ENCODE data around the gene KDM4B. TPM values are rescaled to one million over a fixed set of nuclear protein-coding genes. Genes with fewer than 3 reads are reported as not detected.
A peak's percentile ranks its signal among the peaks of the same experiment; 100 is the strongest.

The KDM4B gene
- total and polyA plus RNA-seq, 9 donors: 5.2 to 62.9 (median 46.4) TPM

GRCh38 chr19:5129691-5130090 lies 160.8 kb downstream of the KDM4B start:
- H3K4me1 ChIP-seq (ENCODE audit: insufficient read depth): peaks cover 27% of the 10 kb centered on the region
- H3K27ac ChIP-seq: peak overlapping the region in 1 of 2 donors; percentile 42
- H3K27me3 ChIP-seq: no peaks in the 10 kb centered on the region
- intact Hi-C loops (cut with DNase I): loop anchor here in 1 of 4 donors (10.0 kb wide), 1 partner anchor 85 kb away; no protein-coding TSS in a partner anchor
- WGBS, 3 donors: 87 to 89% (median 87%) methylated on average over 7 to 13 of the region's 13 CpGs
- H3K4me3 ChIP-seq: no peak overlapping the region
- no peak for TF ChIP-seq CTCF (IDR thresholded peaks at IDR 0.05)
- TF ChIP-seq POLR2A (IDR thresholded peaks at IDR 0.05): no peak
- no peak for TF ChIP-seq EP300 (IDR thresholded peaks at IDR 0.05)
- H3K9me3 ChIP-seq: no peaks in the 10 kb centered on the region
- H3K36me3 ChIP-seq: no peaks in the 10 kb centered on the region
- DNase-seq: no peak

GRCh38 chr19:5130371-5131030 lies 161.6 kb downstream of the KDM4B start:
- no peaks in the 10 kb centered on the region for H3K36me3 ChIP-seq
- no peak for DNase-seq
- no peak for TF ChIP-seq CTCF (IDR thresholded peaks at IDR 0.05)
- no peak for TF ChIP-seq POLR2A (IDR thresholded peaks at IDR 0.05)
- TF ChIP-seq EP300 (IDR thresholded peaks at IDR 0.05): no peak
- H3K4me1 ChIP-seq (ENCODE audit: insufficient read depth): peaks cover 23% of the 10 kb centered on the region
- 83 to 90% (median 90%) methylated on average over 25 to 27 of the region's 27 CpGs for WGBS, 3 donors
- no peaks in the 10 kb centered on the region for H3K27me3 ChIP-seq
- intact Hi-C loops (cut with DNase I): loop anchor here in 1 of 4 donors (10.0 kb wide), 1 partner anchor 86 kb away; no protein-coding TSS in a partner anchor
- H3K9me3 ChIP-seq: no peaks in the 10 kb centered on the region
- peak overlapping the region in 1 of 2 donors; percentile 22 for H3K27ac ChIP-seq
- no peak overlapping the region for H3K4me3 ChIP-seq

GRCh38 chr19:5131031-5131505 lies 162.2 kb downstream of the KDM4B start:
- intact Hi-C loops (cut with DNase I): loop anchor here in 1 of 4 donors (10.0 kb wide), 1 partner anchor 86 kb away; no protein-coding TSS in a partner anchor
- peak overlapping the region in 1 of 2 donors; percentile 22 for H3K27ac ChIP-seq
- no peaks in the 10 kb centered on the region for H3K27me3 ChIP-seq
- peaks cover 22% of the 10 kb centered on the region for H3K4me1 ChIP-seq (ENCODE audit: insufficient read depth)
- no peaks in the 10 kb centered on the region for H3K36me3 ChIP-seq
- H3K4me3 ChIP-seq: no peak overlapping the region
- WGBS, 3 donors: 52 to 76% (median 74%) methylated on average over 13 to 21 of the region's 21 CpGs
- DNase-seq: no peak
- H3K9me3 ChIP-seq: no peaks in the 10 kb centered on the region
- TF ChIP-seq POLR2A (IDR thresholded peaks at IDR 0.05): no peak
- TF ChIP-seq EP300 (IDR thresholded peaks at IDR 0.05): no peak
- TF ChIP-seq CTCF (IDR thresholded peaks at IDR 0.05): no peak

- no peak overlapping the region for H3K4me3 ChIP-seq
- H3K9me3 ChIP-seq: no peaks in the 10 kb centered on the region
- intact Hi-C loops (cut with DNase I): loop anchor here in 1 of 4 donors (10.0 kb wide), 1 partner anchor 87 kb away; no protein-coding TSS in a partner anchor
- no peak overlapping the region for H3K27ac ChIP-seq
- no peak for TF ChIP-seq EP300 (IDR thresholded peaks at IDR 0.05)
- no peak for TF ChIP-seq CTCF (IDR thresholded peaks at IDR 0.05)
- TF ChIP-seq POLR2A (IDR thresholded peaks at IDR 0.05): no peak
- H3K27me3 ChIP-seq: no peaks in the 10 kb centered on the region
- no peaks in the 10 kb centered on the region for H3K36me3 ChIP-seq
- peaks cover 22% of the 10 kb centered on the region for H3K4me1 ChIP-seq (ENCODE audit: insufficient read depth)
- WGBS, 3 donors: 81 to 89% (median 89%) methylated on average over 17 to 25 of the region's 25 CpGs
- no peak for DNase-seq
Measured at GRCh38 chr19:5131506-5132205, 162.7 kb downstream of the KDM4B start.
